ENCODE data around the gene MICU1.
"Not testable (repeated sequence)": the region's sequence is repeated elsewhere in the genome, so short reads cannot be mapped to it uniquely, and the experiment has no call there.

MICU1 gene

DNA sequence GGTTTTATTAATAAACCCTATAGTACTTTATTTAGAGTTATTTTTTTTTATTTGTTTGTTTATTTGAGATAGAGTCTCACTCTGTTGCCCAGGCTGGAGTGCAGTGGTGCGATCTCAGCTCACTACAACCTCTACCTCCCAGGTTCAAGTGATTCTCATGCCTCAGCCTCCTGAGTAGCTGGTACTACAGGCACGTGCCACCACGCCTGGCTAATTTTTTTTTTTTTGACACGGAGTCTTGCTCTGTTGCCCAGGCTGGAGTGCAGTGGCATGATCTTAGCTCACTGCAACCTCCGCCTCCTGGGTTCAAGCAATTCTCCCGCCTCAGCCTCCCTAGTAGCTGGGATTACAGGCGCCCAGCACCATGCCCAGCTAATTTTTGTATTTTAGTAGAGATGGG, 279.8 kb downstream of the MICU1 start:
- DNase-seq (ENCODE audit: low read depth in 3 of 3) = not testable (repeated sequence)

DNA sequence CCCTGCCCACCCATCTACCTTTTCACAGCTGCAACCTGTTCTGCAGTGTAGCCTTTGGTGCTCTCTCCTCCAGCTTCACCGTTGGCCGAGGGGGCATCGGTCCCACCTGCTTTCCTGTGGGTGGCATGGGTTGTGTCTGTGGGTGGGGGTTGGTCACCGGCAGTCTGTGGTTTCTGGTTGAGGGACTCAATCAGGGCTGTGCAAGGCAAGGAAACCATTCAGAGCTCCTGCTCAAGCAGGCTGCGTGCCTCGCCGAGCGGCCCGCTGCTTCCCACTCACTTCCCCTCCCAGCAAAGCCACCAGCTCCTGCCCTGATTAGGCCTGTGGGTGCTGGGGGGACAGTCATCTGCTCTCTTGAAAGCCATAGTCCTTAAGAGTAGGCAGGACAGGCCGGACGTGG, 280.9 kb downstream of the MICU1 start:
- DNase-seq (ENCODE audit: low read depth in 3 of 3) = no peak

DNA sequence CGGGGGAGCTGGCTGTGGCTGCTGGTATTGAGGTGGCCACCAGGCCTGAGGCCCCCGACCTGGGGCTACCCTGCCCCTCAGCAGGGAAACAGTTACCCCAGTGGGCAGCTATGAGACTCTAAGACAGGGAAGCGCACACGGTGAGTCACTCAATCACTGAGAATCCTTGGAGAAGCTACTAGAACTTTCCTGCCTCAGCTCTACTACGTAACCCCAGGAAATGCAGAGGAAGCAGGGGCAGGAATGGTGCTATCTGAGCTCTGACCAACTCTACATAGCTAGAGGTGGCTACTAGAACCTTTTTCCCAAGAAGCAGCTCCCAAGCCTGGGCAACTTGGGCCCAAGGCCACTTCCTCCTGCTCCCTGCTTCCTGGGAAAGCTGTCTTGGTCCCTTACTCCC, 283.0 kb downstream of the MICU1 start:
- DNase-seq (ENCODE audit: low read depth in 3 of 3) = no peak

DNA sequence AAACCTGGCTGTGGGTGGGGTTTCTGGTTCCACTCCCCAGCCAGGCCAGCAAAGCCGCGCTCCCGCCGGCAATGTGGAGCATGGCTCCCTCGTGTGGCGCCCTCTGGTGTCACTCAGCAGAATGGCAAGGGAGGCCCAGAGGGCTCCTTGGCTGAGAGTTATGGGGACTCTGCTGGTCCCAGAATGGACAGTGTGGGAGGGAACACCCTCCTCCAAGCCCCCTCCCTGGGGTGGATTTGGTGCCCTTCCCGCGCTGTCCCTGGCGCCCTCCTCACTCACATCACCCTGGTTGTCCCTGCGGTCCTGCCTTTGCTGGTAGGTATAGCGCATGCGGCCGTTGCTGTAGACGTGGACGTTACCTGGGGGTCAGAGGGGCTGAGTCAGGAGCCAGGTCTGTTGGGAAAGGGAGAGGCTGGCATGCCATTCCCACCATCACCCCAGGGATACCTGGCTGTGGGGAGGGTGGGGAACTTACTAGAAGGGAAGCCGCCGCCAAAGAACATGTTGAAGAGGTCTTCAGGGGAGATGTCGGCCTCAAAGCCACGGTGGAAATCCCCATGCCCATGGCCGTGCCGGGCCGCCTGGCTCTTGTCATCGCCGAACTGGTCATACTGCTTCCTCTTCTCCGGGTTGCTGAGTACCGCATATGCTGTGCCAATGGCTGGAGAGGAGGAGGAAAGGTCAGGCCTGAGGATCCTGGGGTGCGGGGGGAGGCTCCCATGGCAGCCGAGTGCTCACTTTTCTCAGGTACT, 285.2 kb downstream of the MICU1 start:
- DNase-seq (ENCODE audit: low read depth in 3 of 3) = peak in 1 of 3 experiments; percentile 60

DNA sequence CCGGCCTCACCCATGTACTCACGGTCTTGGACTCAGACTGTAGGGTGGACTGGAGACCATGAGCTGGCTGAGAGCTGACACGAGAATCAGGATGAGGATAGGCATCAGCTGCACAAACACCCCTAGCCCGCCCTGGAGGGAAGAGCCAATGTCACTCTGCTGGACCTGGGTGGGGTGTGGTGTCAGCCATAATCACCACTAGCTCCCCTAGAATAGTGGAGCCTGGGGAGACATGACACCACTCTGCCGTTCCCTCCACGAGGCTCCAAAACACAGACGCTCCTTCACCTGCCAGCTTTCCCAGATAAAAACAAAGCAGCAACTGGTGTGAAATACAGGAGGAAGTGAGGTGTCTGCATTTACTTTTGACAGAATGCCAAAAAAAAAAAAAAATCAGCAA, 287.7 kb downstream of the MICU1 start:
- DNase-seq (ENCODE audit: low read depth in 3 of 3) = no peak

DNA sequence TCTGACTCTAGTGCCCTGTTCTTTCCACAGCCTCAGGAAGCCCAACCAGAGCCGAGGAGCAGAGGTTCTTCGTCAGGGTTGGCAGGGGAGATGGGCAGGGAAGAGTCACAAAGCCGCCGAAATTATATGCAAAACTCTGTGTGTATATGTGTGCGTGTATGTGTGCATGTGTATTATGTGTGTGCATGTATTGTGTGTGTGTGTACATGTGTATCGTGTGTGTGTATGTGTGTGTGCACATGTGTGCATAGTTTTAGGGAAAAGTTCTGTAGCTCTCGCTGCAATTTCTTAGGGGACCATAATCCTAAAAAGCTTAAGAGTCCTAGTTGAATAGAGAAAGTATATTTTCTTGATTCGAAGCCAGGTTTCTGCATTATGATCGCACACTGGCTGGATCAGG, 288.2 kb downstream of the MICU1 start:
- DNase-seq (ENCODE audit: low read depth in 3 of 3) = no peak

DNA sequence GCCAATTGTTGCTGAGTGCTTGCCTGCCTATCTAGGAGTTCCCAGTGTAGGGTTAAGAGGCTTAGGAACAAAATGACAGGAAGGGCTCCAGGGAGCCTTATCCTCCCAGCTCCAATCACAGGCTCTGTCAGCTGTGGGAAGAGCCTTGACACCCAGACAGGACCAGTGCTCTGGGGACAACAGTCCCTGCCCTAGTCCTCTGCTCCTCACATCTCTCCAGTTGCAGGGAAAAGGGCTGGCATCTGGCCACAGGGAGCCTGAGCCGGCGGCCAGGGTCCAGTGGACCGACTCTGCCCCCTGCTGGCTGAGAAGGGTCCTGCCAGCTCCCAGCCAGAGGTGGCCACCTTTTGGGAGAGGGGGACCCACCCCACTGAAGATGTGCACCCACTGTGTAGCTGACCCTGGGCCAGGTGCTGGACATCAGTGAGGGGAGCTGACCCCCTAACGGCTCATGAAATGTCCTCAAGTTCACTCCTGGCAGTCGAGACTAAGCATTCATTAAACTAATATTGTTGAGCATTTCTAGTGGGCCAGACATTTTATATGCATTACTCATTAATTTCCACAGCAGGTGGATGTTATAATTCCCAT, 288.7 kb downstream of the MICU1 start:
- DNase-seq (ENCODE audit: low read depth in 3 of 3) = peak in 1 of 3 experiments; percentile 56

DNA sequence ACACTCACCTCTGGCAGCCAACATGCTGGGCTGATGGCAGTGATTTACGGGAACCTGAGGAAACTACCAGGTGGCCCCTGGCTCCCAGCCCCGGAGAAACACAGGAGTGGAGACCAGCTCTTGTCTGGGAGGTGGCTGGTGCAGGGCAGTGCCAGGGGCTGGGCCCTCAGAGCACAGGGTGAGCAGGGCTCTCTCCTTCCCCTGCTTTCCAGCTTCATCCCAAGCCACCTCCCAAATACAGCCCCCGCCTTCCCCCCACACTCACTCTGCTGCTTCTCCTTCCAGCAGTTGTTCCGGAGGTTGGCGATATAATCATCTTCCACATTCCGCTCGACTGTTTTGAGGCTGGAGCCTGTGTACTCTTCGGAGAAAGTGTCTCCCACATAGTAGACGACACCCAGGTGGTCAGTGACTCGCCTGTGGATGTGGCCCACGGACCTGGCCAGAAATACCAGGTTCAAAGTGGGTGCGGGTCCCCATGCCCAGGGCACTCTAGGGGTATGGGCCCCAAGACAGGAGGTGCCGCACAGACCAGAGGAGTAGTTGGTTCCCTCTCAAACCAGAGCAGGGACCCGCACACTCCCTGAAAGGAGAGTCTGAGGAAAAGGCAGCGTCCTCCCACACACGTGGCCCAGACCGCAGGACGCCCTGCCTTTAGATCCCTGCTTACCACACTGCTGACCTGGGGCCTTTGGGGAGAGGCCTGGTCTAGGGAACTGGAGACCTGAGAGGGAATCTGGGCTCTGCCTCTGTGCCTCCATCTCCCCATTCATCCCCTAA, 289.4 kb downstream of the MICU1 start:
- DNase-seq (ENCODE audit: low read depth in 3 of 3) = no peak

DNA sequence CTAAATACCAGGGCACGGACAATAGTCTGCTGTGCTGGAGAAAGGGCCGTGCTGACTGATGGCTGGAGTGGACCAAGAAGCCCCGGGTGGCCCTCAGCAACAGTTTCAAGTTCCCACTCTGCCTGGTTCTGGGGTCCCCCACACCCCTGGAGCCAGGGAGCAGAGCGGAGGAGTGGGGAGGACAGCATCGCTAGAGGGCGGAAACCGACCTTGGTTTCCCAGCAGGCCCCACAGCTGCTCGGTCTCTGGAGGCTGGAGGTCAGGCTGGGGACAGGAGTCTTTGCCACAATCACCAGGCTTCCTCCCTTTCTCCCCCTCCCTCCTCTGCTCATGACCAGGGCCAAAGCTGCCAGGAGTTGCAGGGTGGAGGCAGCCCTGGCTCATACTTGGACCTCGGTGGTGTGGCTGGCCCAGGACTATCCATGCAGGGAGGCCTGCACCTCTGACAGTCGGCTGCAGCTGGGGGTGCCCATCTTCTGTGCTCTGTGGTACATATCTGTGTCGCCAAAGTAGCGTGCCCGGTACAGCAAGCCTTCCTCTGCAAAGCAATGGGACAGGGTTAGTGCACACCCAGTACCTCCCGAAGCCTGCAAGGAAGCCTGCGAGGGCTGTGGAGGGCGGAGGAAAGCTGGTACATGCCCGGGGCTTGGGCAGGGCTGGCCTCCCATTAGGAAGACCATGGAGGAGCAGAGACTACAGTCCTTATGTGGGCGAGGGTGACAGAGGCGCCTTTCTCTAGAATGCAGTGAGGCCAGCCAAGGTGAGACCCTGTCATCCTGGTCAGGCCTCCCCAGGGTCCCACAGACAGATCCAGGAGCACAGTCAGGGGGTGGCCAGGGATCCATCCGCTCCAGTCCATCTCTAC, 290.3 kb downstream of the MICU1 start:
- no peak for DNase-seq (ENCODE audit: low read depth in 3 of 3)

DNA sequence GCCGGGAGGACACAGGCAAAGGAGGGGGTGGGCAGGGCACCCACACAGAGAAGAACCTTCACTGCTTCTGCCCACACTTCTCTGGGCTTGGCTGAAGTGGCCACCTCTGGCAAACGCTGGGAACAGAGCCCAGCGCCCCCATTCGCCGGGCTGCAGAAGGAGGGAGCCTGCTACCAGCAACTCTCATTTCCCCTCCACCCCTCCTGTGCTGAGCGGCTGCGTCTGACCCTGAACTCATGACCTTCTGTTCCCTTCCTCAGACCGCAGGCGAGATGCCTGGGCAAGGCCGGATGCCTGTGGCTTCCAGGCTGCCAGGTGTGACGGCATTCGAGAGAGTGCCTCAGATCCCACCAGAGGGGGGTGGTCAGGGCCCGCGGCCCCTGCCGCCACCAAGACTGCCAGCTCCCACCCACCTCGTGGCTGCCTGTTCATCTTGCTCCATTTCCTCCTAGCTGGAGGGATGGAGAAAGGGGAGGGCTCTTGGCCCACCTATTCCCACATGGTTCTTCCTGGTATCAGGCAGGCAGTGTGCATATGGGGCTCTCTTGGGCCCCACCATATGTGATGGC, 291.0 kb downstream of the MICU1 start:
- peak in 1 of 3 experiments; percentile 49 for DNase-seq (ENCODE audit: low read depth in 3 of 3)

DNA sequence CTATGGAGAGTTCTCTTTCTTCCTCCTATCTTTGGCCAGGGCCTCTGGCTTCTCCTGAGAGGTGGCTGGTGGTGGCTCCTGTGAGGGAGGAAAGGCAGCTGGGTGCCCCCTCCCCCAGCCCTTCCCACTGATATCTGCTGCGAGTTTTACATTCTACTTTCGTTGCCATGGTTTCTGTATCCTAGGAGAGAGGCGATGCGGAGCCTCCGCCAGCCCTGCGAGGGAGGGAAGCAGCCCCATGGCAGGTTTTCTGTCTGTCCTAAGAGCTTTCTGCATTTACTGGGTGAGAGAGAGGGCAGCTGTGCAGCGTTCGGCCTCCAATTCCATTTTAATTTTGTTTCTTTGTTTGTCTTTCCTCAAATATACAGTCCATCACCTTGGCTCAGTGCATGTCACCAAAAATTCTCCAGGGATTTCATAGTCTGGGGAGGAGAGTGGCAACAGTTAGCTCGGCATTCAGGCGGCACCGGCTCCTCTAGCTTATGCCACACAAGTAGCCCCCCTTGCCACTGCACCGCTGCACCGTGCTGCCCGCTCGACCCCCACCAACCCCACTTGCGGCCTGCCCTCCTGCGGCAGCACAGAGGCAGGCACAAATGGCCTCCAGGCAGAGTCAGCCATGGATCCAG, 291.6 kb downstream of the MICU1 start:
- DNase-seq (ENCODE audit: low read depth in 3 of 3) = no peak

DNA sequence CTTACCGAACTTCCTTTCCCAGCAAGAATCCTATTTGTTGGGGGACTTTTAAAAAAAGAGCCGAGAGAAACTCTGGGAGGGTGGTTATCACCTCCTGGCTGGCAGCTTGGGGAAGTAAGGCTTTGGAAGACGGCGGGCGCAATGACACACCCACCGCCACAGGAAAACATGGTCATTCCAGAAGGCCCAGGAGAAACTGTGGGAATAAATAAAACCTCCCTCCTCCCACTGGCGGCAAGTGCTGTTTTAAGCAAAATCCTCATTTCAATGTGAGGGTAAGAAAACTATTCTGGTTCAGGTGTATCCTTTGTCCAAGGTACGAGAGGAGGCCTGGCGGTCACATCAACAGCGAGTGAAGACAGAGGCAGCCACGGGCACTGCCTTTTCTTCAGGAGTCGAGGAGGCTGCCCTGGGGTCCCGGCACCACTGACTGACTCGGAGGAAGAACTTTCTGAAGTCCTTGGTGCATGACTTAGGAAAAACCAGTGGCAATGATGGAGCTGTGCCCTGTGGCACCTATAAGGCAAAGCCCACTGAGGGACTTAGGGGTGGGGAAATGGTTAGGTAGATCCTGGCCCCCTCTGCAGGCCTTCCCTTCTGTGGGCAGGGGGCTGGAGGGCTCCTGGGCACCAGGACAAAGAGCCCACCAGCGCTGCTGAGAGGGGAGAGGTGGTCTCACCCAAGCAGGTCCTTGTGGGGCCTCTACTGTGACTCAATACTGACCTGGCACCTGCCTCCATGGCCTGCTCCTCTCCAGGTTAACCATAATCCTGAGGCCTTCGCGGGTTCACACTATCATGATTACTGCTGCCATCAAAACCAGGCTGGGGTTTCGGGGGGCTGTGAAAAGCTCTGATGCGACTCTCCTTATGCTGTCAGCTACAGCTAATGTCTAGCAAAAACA, 292.5 kb downstream of the MICU1 start:
- no peak for DNase-seq (ENCODE audit: low read depth in 3 of 3)

DNA sequence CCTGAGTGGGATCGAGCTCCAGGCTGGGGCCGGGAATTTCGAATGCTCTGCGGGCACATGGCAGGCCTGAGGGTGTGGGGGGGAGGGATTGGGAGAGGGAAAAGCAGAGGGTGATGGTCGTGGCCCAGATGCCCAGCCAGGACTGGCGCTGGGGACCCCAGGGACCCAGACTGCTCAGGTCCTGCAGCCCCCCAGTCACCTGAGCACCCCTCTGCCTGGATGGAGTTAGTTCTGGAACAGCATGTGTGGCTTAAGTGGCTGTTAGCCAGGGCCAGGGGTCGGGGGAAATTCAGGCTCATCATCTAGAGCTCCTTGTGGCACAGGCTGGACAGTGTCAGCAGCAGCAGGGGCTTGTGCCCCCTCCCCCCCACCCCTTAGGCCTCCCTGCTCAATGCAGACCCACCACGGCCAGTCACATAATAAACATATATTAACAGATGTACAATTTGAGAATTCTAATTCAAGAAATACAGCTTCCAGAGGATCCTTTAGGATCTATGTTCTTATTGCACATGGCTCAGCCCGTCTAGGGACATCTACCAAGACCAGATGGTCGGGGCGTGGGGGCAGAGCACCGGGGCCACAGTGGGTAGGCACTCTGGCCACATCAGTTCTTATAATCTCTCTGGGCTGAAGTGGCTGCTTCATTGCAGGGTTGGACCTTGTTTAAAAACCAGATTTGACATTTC, 293.3 kb downstream of the MICU1 start:
- no peak for DNase-seq (ENCODE audit: low read depth in 3 of 3)

DNA sequence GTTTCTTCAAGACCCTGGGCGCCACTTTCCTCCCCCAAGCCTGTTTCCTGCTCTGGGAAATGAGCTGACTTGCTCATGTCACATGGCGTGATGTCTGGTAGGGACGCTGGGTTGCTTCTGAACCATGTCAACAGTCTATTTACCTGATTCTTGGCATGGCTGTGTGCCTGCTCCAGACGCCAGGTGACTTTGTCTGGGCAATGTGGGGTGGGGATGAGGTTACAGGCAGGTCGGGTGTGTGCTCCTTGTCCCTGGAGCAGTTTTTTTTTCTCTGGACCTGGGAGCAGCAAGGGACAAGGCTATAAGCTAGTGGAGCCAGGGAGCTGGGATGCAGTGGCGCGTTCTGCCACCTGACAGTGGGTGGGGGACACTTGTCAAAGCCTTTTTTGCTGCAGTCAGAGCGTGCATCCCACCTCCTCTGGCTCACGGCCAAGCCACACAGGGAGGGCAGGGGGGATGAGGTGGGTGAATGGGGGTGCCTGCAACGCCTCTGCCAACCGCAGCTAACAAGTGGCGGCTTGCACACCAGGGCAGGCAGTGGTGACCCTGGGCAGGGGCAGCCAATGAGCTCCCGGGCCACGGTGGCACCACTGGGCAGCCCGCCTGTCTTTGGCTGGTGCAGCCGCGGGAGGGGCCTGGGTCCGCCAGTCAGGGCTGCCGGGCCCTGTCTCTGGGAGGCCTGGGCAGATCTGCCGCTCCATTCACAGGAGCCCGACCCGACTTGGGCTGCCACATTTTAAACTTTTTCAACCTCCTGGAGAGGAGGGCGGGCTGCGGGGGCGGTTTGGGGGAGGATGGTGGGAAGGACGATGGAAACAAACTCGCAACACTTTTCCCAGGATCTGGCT, 294.1 kb downstream of the MICU1 start:
- DNase-seq (ENCODE audit: low read depth in 3 of 3) = peak; percentile 63 to 65 (median 64)

DNA sequence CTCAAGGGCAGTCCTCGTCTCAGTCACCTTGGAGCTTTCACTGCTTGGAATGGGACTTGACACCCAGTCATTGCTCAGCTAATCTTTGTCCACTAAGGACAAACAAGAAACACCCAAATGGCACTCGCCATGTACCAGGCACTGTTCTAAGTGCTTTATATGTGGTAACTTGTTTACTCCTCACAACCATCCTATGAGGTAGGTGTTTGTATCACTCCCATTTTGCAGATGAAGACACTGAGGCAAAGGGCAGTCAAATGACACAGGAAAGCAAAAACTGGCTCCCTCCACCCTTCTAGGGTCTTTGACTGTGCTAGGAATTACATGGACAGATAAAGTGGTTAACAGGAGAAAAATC, 295.8 kb downstream of the MICU1 start:
- DNase-seq (ENCODE audit: low read depth in 3 of 3) = no peak

DNA sequence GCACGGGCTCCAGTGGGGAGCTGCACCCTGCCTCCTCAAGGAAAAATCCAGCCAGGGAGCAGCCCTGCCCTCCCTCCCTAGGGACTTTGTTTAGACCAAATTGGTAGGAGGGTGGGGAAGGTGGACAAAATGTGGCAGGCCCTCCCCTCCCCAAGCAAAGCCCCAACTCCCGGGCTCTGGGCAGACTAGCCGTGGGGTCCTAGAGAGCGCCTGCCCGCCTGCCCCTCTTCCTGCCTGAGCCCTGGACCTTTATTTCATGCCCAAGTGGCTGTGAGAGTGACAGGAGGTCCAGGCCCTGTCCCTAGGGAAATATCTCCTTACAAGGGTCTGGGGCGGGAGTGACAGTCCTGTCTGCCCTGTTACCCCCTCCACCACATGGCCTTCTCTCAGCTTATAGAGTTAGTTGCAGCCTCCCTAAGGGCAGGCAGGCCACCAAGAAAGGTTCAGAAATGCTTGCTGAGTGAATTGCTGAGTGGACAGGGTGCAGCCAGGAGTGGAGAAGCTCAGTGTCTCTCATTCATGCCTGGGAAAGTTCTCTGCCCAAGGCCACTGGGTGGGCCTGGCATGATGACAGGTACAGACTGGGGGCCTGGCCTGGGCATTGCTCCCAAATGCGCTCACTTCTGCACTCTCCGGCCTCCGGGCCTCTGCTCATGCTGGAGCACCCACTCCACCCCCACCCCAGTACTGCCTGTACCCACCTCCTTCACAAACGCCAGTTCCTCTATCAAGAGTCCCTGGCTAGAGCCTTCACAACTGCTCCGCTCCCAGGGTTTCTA, 296.4 kb downstream of the MICU1 start:
- DNase-seq (ENCODE audit: low read depth in 3 of 3) = no peak

DNA sequence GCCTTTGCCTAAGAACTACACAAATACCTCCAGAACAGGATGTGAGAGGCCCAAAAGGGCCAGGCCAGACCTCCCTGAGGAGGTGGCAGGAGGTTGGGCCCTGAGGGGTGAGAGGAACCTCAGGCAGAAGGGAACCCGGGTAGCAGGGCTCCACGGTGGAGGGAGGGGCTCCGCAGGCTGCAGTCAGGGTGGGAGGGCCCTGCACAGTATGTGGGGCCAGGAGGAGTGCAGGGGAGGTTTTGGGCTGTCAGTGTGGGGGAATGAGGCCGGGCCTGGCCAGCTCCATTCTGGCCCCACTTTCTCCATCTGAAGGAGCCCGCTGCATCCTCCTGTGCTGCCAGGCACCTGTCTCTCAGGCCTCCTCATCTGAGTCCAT, 297.1 kb downstream of the MICU1 start:
- no peak for DNase-seq (ENCODE audit: low read depth in 3 of 3)
